Esophagus mucosa (tissue), 1 donor: ENCODE data around the gene INSYN1. TPM values are rescaled to one million over a fixed set of nuclear protein-coding genes. Genes with fewer than 3 reads are reported as not detected.
"Not testable (repeated sequence)": the region's sequence is repeated elsewhere in the genome, so short reads cannot be mapped to it uniquely, and the experiment has no call there.

Source experiments
- ATAC-seq: fragments of 200-7000 bp; cut with Tn5 transposase; one replicate; pipeline ENCODE4 v1.9.1; 2020
- total RNA-seq: library from RNA; stranded (reverse); gene quantifications from one replicate; pipeline ENCODE4 v1.2.4, GENCODE V29; 2023
- donor health status: DM: yes; HTN: yes; CAD: no.

The INSYN1 gene
- total RNA-seq, 1 donor from 2014 or later = 5.1 TPM

DNA sequence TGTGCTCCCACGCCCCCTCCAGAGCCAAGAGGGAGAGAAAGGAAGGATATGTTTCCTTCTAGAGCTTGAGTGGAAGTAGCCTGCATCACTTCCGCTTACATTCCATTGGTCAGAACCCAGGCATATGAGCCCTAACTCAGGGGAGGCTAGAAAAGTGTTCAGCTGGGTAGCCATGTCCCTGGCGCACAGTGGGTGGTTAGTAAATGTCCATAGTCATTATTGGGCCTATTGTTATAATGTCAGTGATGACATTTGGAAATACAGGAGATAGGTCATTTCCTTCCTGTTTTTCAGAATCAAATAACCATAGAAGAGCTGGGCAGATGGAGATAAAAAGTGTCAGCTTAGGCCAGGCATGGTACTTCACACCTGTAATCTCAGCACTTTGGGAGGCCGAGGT lies 41.6 kb downstream of the INSYN1 start:
- no peak for ATAC-seq

DNA sequence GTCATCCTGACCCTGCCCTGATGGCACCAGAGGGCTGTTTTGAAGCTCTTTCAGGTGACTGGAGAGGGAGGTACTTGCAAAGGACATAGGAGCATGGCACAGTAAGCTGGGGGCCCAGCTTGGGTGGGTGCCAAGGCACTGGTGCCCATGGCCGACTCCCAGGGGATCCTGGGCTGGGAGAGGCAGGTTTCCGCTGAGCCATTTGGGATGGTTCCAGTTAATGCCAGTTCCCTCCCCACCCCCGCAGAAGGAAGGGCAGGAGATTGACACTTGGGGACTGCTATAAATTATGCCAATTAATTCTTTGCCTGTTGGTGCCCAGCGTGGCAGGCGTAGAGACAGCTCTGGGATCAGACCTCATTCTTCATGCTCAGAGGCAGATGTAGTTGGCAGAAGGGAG lies 42.8 kb downstream of the INSYN1 start:
- ATAC-seq = no peak

- no peak for ATAC-seq
Measured at GRCh38 chr15:73709686-73710085, 43.5 kb downstream of the INSYN1 start.

DNA sequence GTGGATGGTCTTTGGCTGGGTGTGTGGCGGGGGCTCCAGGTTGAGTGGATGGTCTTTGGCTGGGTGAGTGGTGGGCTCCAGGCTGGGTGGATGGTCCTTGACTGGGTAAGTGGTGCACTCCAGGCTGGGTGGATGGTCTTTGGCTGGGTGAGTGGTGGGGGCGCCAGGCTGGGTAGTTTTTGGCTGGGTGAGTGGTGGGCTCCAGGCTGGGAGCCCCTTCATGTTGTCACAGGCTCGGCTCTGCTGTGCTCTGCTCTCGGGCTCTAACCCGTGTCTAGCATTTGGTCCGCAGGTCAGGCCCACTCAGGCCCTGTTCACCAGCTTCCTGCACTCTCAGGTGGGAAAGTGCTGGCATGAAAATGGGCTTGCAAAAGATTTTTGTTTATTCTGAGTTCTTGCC lies 43.9 kb downstream of the INSYN1 start:
- ATAC-seq = no peak

- ATAC-seq = no peak
Measured at GRCh38 chr15:73708691-73709090, 44.5 kb downstream of the INSYN1 start.

DNA sequence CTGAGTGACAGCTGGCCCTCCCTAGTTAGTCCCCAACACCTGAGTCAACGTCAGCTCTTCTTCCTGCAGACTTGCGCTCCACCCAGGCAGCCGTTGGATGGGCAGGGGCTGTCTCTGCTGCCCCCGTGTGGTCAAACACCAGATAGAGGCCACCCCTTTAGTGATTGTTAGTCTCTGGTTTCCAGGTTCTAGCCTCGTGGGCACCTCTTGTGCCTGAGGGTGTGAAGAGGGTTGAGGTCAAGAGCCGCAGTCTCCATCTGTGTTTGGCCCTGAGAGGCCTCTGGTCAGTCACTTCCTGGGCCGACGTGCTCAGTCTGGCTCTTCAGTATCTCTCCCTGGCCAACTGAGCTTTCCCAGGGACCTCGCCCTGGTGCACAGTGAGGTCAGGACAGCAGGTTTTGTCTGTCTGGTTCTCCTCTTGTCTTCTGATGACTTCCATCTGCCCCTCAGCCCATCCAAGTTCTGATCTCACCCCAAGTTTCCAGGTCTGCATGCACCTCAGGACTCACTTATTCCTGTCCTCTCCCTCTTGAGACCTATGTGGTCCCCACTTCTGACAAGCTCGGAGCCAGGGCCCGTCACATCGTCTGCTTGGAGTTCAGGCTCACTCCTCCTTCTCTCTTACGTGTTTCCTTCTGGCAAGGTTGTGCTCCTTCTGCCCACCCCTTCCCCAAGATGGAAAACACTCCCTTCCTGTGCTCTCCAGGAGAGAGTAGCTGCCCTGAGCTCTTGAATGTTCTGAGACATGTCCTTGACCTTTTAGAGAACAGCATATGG lies 48.1 kb downstream of the INSYN1 start:
- peak; percentile 70 for ATAC-seq

GRCh38 chr15:73704142-73704868 lies 48.8 kb downstream of the INSYN1 start:
- ATAC-seq = not testable (repeated sequence)

- ATAC-seq = not testable (repeated sequence)
Measured at GRCh38 chr15:73703601-73704000, 49.5 kb downstream of the INSYN1 start.

- ATAC-seq = not testable (repeated sequence)
Measured at GRCh38 chr15:73702311-73703239, 50.6 kb downstream of the INSYN1 start.

GRCh38 chr15:73700041-73700842 lies 52.9 kb downstream of the INSYN1 start:
- ATAC-seq = peak; percentile 49

DNA sequence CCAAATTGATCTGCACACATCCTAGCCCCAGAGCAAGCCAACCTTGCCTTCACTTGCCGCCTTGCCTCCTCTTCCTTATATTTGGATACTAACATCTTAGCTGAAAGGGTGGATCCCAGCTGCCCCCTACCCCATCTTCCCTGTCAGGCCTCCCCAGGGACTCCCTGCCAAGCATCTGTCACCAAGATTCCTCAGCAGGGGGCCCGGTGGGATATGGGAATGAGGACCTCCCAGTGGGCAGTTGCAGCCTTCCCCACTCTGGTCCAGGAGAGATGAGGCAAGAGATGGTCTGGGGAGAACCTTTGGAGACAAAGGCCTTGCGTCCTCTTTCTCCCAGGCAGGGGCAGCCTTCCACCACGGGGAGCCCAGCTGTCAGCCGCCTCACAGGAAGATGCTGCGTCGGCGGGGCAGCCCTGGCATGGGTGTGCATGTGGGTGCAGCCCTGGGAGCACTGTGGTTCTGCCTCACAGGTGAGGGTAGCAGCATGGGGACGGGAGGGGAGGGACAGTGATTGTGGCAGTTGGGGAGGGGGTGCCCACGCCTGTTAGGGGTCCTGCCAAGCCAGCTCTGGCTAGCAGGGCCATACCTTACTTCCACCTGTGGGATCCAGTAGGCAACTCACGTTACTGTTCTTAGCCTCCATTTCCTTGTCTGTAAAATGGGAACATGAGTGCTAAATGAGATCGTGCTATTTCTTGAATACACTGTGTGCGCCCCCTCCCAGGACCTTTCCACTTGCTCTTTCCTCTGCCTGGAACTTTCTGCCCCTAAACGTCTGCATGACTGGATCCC lies 53.7 kb downstream of the INSYN1 start:
- no peak for ATAC-seq

DNA sequence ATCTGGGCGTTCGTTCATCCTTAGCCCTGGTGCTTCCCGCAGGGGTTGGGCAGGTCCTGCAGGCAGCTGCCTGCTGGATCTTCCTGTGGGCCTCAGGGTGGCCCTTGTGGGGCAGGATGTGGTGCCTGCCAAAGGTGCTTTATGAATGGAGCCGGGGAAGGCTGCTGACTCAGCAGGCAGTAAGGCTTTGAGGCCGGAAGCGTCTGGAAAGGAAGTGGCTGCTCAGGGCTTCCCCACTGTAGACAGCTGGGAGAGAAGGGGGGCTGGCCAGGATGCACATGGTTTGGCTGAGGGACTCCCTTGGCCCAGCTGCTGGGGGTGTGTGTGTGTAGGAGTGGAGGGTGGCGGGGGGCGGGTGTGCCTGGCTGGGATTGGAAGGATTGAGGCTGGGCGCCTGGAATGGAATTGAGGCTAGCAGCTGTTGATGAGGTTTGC lies 56.1 kb downstream of the INSYN1 start:
- peak; percentile 90 for ATAC-seq

DNA sequence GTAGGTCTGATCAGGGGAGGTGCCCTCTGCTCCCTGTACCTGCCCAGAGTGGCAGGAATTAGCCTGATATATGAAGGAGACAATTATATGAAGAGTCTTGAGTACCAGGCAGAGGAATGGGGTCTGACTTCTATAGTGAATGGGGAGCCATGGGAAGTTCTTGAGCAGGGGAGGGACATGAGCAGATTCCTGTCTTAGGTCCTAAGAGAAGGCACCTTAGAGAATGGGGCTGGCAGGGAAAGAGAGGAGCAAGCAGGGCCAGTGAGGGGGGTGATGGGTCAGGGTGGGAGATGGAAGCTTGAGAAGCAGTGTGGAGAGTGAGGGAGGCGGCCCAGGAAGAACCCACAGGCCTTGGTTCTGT lies 56.5 kb downstream of the INSYN1 start:
- ATAC-seq = no peak

DNA sequence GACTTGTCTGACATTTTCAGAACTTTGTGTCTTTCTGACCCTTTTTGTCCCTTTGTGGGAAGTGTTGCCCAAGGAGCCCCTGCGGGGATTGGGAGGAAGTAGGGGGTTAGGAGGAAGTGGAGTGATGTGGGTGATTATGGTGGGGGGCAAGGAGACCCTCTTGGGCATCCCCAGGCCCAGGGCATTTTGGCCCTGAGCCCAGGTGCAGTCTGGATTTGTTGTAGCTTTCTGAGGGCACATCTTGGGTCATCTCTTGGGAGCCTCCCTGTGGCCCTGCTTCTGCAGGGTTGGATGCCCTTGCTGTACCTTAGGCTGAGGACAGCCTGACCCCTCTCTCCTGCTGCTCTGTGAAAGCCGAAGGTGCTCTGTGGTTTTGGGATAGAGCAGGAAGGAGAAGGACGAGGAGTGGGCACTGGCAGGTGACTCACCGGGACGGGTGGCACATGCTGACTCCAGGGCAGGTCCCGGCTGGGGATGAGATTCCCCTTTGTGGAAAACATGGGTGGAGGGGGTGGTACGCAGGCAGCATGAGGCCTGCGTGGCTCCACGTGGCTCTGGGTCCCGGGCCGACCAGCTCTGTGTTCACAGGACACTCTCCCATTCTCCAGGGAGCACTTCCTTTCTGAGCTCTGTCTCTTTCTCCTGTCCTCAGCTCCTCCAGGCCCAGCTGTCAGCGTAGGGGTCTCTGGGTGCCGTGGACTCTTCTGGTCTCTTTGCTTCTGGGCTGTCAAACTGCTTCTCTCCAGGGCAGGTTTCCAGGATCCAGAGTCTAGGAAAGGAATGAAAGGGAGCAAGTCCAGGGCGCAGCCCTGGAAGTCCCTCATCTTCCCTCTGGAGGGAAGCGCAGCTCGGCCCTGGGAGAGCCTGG lies 57.1 kb downstream of the INSYN1 start:
- no peak for ATAC-seq

DNA sequence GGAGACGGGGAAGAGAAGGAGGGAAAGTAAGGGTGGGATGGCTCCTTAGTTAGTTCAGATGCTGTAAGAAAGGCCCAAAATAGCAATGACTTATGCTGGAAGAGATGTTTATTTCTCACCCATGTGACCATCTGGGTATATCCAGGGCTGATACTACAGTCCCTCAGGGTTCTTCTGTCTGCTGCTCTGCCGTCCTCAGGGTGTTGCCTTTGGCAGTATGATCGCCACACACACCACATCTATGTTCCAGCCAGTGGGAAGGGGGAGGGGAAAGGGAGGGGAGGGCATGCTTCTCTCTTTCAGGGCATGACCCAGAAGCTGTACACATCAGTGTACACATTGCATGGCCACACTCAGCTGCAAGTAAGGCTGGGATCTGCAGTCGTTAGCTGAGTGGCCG lies 58.7 kb downstream of the INSYN1 start:
- ATAC-seq = no peak

- peak; percentile 74 for ATAC-seq
Measured at GRCh38 chr15:73691396-73691795, 61.8 kb downstream of the INSYN1 start.

GRCh38 chr15:73688455-73688854 lies 64.7 kb downstream of the INSYN1 start:
- no peak for ATAC-seq

- ATAC-seq = no peak
Measured at GRCh38 chr15:73687351-73687750, 65.8 kb downstream of the INSYN1 start.

DNA sequence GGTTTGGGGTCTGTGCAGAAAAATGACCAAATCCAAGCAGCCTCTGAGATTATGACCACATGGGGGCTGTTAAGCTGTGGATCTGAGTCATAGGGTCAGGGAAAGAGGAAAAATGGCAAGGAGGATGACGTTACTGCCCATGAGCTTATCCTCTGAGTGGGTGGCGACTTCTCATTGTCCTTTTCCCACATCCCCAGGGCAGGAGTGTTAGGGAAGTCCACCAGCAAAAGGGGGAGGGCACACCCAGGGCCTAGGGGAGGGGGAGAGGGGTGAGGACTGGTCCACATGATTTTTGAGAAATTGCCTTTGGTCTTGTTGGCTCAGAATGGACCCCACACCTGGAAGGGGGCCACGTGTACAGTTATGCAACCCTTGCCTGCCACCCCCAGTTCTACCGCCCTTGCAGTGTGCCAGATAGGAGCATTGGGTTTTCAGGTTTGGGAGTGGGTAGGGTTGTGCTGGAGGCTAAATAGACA lies 66.3 kb downstream of the INSYN1 start:
- ATAC-seq = no peak

DNA sequence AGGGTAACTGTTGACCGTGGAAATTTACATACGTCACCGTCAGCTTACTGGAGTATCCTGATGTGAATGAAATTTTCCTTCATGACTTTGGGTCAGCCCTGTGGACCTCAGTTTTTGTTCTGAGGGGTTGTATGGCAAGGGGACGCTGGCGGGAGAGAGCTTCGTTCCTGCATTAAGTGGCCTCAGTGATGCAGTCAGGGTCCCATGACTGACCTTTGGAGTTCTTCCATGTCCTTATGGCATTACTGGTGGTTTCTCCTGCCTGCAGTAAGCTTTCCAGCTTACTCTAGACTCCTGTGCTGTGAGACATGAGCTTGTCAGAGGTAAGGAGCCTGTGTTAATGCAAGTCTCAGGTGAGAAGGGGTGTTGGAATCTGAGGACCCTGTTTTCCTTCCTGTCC lies 67.2 kb downstream of the INSYN1 start:
- no peak for ATAC-seq
